OCI-LY1 (cell line): ENCODE results near the gene CELSR1.

Source experiments
- H2AFZ ChIP-seq: fragments of 200-600 bp; sonication (generic), shearing (Covaris generic); 2 replicates; pipeline ENCODE4 v1.6.0; 2014; ENCODE audit warnings: antibody characterized with exemption, mild to moderate bottlenecking, low read length
- H3F3A ChIP-seq: fragments of 200-600 bp; sonication (generic), shearing (Covaris generic); 2 replicates; pipeline ENCODE4 v1.6.0; 2014; ENCODE audit warnings: mild to moderate bottlenecking, antibody characterized with exemption, low read length, moderate library complexity; ENCODE audit not compliant: insufficient read depth
- H3K27ac ChIP-seq: fragments of 200-600 bp; sonication (generic); 2 replicates; pipeline ENCODE4 v1.5.1; 2014; ENCODE audit warnings: low read length, mixed run types, mild to moderate bottlenecking, low read depth; ENCODE audit not compliant: poor library complexity, severe bottlenecking
- H3K27me3 ChIP-seq: fragments of 200-600 bp; sonication (generic); 2 replicates; pipeline ENCODE4 v1.6.0; 2014; ENCODE audit warnings: antibody characterized with exemption, mild to moderate bottlenecking, low read length, moderate library complexity; ENCODE audit not compliant: insufficient read depth
- H3K36me3 ChIP-seq: fragments of 200-600 bp; sonication (generic); 2 replicates; pipeline ENCODE4 v1.6.1; 2014; ENCODE audit warnings: mild to moderate bottlenecking, antibody characterized with exemption, low read length, moderate library complexity, mixed read lengths; ENCODE audit not compliant: insufficient read depth
- H3K4me1 ChIP-seq: fragments of 200-600 bp; sonication (generic); 2 replicates; pipeline ENCODE4 v1.5.1; 2014; ENCODE audit warnings: mild to moderate bottlenecking, low read length, moderate library complexity; ENCODE audit not compliant: insufficient read depth, severe bottlenecking
- H3K4me2 ChIP-seq: fragments of 200-600 bp; sonication (generic), shearing (Covaris generic); 2 replicates; pipeline ENCODE4 v1.6.1; 2014; ENCODE audit warnings: low read length
- H3K4me3 ChIP-seq: fragments of 200-600 bp; sonication (generic); 2 replicates; pipeline ENCODE4 v1.5.1; 2014; ENCODE audit warnings: low read length, low read depth, mild to moderate bottlenecking, mixed read lengths; ENCODE audit not compliant: poor library complexity, severe bottlenecking
- H3K79me2 ChIP-seq: fragments of 200-600 bp; shearing (Covaris generic); 2 replicates; pipeline ENCODE4 v1.6.1; 2016; ENCODE audit warnings: mixed run types, low read length, mixed read lengths; ENCODE audit not compliant: insufficient read depth
- H3K9ac ChIP-seq: fragments of 200-600 bp; sonication (generic), shearing (Covaris generic); 2 replicates; pipeline ENCODE4 v1.6.1; 2014; ENCODE audit warnings: mild to moderate bottlenecking, low read length, mixed read lengths
- H3K9me2 ChIP-seq: fragments of 200-600 bp; sonication (generic), shearing (Covaris generic); 2 replicates; pipeline ENCODE4 v1.6.1; 2014; ENCODE audit warnings: low read depth, mild to moderate bottlenecking, low read length, mixed read lengths
- H3K9me3 ChIP-seq: fragments of 200-600 bp; shearing (Covaris generic); 2 replicates; pipeline ENCODE4 v1.6.1; 2014; ENCODE audit warnings: low read length, mixed read lengths
- H4K20me1 ChIP-seq: fragments of 200-600 bp; sonication (generic), shearing (Covaris generic); 2 replicates; pipeline ENCODE4 v1.6.0; 2016; ENCODE audit warnings: mild to moderate bottlenecking, low read length; ENCODE audit not compliant: insufficient read depth
- EZH2 ChIP-seq: fragments of 200-600 bp; sonication (generic), shearing (Covaris generic); IDR thresholded peaks from 2 replicates; pipeline ENCODE4 v1.8.0; 2017; ENCODE audit warnings: borderline replicate concordance, mixed run types, mild to moderate bottlenecking, antibody characterized with exemption, low read length, moderate library complexity, mixed read lengths
- TF ChIP-seq, protein P1 (sequence below): fragments of 200-600 bp; sonication (generic), shearing (Covaris generic); IDR thresholded peaks from 2 replicates; pipeline ENCODE4 v1.5.1; 2017; ENCODE audit warnings: mild to moderate bottlenecking, antibody characterized with exemption, low read length, moderate library complexity, mixed read lengths

Gene CELSR1

DNA sequence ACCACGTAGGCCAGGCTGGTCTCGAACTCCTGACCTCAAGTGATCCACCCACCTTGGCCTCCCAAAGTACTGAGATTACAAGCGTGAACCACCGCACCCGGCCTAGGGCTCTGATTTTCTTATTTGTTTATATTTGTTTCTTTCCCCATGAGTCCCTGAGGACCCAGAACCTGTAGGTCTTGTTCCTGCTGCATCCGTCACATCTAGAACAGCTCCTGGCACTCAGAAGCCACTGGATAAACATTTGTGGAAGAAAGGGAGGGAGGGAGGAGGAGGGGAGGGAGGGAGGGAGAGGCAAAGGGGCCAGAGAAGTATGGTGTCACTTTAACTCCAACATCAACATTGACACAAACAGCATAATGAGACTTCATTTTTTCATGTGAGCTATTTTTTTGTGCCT, 67.7 kb downstream of the CELSR1 start:
- Histone ChIP-seq H3K9me2 (no peaks in the 10 kb centered on the region), H3K27ac (no peak overlapping the region), H3K4me3 (no peak overlapping the region), H3K4me2 (no peak overlapping the region), H3K36me3 (no peaks in the 10 kb centered on the region; the same call in 1 of the 2 replicates), H4K20me1 (no peaks in the 10 kb centered on the region), H3K4me1 (peaks cover 3% of the 10 kb centered on the region), H3F3A (no peaks in the 10 kb centered on the region), H3K9me3 (no peaks in the 10 kb centered on the region), H3K79me2 (no peaks in the 10 kb centered on the region), H2AFZ (no peak overlapping the region), H3K9ac (no peak overlapping the region), H3K27me3 (0 out of 2 replicates have a peak, but pooled peaks cover 5% of the 10 kb centered on the region)
- TF ChIP-seq, protein P1, sequence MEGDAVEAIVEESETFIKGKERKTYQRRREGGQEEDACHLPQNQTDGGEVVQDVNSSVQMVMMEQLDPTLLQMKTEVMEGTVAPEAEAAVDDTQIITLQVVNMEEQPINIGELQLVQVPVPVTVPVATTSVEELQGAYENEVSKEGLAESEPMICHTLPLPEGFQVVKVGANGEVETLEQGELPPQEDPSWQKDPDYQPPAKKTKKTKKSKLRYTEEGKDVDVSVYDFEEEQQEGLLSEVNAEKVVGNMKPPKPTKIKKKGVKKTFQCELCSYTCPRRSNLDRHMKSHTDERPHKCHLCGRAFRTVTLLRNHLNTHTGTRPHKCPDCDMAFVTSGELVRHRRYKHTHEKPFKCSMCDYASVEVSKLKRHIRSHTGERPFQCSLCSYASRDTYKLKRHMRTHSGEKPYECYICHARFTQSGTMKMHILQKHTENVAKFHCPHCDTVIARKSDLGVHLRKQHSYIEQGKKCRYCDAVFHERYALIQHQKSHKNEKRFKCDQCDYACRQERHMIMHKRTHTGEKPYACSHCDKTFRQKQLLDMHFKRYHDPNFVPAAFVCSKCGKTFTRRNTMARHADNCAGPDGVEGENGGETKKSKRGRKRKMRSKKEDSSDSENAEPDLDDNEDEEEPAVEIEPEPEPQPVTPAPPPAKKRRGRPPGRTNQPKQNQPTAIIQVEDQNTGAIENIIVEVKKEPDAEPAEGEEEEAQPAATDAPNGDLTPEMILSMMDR: no peak
- TF ChIP-seq EZH2: no peak

DNA sequence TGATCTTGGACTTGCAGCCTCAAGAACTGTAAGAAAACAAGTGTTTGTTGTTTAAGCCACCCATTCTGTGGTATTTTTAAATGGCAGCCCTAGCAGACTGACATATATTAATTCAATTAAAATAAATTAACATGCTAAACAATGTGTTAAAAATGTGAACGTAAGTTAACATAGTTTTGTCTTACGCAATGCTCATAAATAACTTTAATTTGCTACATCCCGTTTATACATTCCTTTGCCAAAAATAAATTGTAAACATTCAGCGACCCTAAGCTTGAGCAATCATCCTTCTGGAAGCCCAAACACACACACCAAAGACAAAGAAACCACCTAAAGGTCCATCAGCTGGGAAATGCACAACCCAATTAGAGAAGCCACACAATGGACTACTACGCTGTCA, 70.4 kb downstream of the CELSR1 start:
- TF ChIP-seq, protein P1: no peak
- TF ChIP-seq EZH2: no peak
- Histone ChIP-seq H3K79me2 (no peaks in the 10 kb centered on the region), H3K9ac (no peak overlapping the region), H2AFZ (no peak overlapping the region), H3F3A (no peaks in the 10 kb centered on the region), H4K20me1 (no peaks in the 10 kb centered on the region), H3K4me3 (no peak overlapping the region), H3K27me3 (peaks cover 8% of the 10 kb centered on the region; the same call in 1 of the 2 replicates), H3K4me1 (peaks cover 3% of the 10 kb centered on the region), H3K27ac (no peak overlapping the region), H3K9me2 (no peaks in the 10 kb centered on the region), H3K9me3 (no peaks in the 10 kb centered on the region), H3K4me2 (no peak overlapping the region), H3K36me3 (no peaks in the 10 kb centered on the region; the same call in 1 of the 2 replicates)

DNA sequence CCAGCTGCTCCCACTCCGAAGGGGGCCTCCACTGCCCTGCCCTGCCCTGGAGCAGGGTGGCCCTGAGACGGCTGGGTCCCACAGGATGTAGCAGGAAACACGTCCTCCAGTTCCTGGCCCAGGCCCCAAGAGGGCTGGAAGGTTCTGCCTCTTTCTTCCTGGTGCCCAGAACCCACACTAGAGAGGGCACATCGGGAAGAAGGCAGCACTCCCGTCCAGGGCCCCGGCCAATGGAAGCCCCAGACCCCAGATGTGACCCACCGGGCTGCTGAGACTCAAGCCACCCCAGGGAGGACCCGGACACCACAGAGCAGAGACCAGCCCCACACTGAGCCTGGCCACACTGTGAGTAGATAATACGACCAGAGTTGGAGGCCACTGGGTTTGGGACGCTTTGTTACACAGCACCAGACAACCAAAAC, 71.2 kb downstream of the CELSR1 start:
- TF ChIP-seq EZH2: no peak
- no peak overlapping the region for H3K27ac ChIP-seq
- H4K20me1 ChIP-seq: no peaks in the 10 kb centered on the region
- no peaks in the 10 kb centered on the region for H3K9me2 ChIP-seq
- H3K4me2 ChIP-seq: no peak overlapping the region
- H2AFZ ChIP-seq: no peak overlapping the region
- H3F3A ChIP-seq: no peaks in the 10 kb centered on the region
- H3K79me2 ChIP-seq: no peaks in the 10 kb centered on the region
- no peaks in the 10 kb centered on the region for H3K9me3 ChIP-seq
- H3K4me3 ChIP-seq: no peak overlapping the region
- peaks cover 5% of the 10 kb centered on the region; the same call in 1 of the 2 replicates for H3K27me3 ChIP-seq
- no peaks in the 10 kb centered on the region; the same call in 1 of the 2 replicates for H3K36me3 ChIP-seq
- no peak overlapping the region for H3K9ac ChIP-seq
- peaks cover 3% of the 10 kb centered on the region for H3K4me1 ChIP-seq

DNA sequence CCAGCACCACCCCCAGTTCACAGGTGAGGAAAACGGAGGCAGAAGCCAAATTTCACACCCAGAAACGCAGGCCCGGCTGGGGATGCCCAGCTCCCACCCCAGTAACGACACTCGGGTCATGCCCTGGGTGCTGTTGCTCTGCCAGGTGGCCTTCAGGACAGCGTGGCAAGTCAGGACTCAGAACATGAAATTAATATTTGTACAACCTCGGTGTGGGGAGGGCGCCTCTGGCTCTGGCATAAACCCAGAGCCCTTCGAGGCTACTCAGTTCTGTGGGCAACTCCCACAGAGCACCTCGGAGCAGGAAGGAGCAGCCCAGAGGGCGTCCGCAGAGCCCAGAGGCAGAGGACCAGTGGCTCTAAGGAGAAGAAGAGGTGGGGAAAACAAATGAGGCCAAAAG, 71.6 kb downstream of the CELSR1 start:
- Histone ChIP-seq H3K9me2 (no peaks in the 10 kb centered on the region), H2AFZ (no peak overlapping the region), H3K4me1 (peaks cover 3% of the 10 kb centered on the region), H3K4me3 (no peak overlapping the region), H3K27ac (no peak overlapping the region), H3K9me3 (no peaks in the 10 kb centered on the region), H3K9ac (no peak overlapping the region), H3K36me3 (no peaks in the 10 kb centered on the region; the same call in 1 of the 2 replicates), H4K20me1 (no peaks in the 10 kb centered on the region), H3K4me2 (no peak overlapping the region), H3K27me3 (peaks cover 5% of the 10 kb centered on the region; the same call in 1 of the 2 replicates), H3K79me2 (no peaks in the 10 kb centered on the region), H3F3A (no peaks in the 10 kb centered on the region)
- TF ChIP-seq, protein P1: no peak
- no peak for TF ChIP-seq EZH2
